Measurements from ENCODE around the gene SEMA5A. TPM values are rescaled to one million over a fixed set of nuclear protein-coding genes. Genes with fewer than 3 reads are reported as not detected.
A peak's percentile ranks its signal among the peaks of the same experiment; 100 is the strongest.

The SEMA5A gene
- total RNA-seq, 1 experiment from 2014 or later: 15.9 TPM

DNA sequence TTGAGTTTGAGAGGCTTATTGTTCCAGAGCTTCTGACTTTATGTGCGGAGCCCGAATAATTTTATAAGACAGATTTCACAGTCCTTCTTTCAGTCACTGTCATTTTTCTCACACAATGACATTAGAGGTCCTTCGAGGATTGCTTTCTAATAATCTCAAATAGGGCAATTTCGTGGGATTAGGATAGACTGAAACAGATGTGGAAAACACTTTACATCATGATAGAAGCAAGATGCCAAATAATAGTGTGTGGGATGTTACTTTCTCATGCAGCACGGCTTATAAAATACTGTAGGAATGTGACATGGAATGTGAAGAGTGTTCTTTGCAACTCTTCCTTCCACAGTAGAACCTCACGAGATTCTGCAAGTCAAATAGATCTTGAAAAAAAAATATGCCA lies 451.3 kb downstream of the SEMA5A start:
- Histone ChIP-seq H3K9me3 (replicated peaks) (no peaks in the 10 kb centered on the region), H3K4me3 (no peak overlapping the region), H3K27me3 (replicated peaks) (no peaks in the 10 kb centered on the region), H3K27ac (no peak overlapping the region), H3K4me1 (replicated peaks) (no peaks in the 10 kb centered on the region), H3K36me3 (no peaks in the 10 kb centered on the region)
- DNase-seq (ENCODE audit: low read depth in 1 of 2, low spot score in 2 of 2): no peak

DNA sequence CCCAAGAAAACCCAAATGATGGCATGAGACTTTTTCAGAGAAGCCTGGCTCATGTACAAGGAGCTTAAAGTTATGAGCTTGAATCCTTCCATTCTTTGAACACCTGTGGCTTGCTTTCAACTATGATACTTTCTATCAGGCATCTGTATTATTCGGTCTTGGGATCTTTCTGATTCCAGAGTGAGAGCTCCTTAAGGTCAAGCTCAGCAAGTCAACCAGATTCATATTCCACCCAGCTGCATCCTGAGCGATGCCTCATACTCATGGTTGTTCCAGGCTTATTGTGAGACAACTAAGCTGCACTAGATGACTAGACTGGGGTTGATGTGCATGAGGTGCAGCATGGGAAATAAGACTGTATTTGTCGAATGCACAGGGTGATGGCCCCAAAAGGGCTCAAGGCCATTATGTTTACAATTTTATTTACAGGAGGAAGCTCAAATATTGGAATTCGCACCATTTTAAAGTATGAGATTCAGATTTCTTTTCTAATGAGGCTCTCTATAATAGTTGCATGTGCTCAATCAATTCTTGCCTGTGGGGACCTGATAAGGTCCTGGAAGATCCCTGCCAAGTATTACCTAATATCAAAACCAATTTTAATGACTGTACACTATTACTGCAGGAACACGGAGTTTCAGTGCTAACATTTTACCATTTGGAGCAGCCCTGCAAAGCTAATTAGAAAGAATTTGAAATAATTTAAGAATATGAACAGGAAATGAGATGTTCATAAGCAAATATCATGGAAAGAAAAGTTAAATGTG lies 453.8 kb downstream of the SEMA5A start:
- Histone ChIP-seq H3K9me3 (replicated peaks) (no peaks in the 10 kb centered on the region), H3K27me3 (replicated peaks) (no peaks in the 10 kb centered on the region), H3K27ac (no peak overlapping the region), H3K36me3 (no peaks in the 10 kb centered on the region), H3K4me1 (replicated peaks) (no peaks in the 10 kb centered on the region), H3K4me3 (no peak overlapping the region)
- DNase-seq (ENCODE audit: low read depth in 1 of 2, low spot score in 2 of 2): no peak

DNA sequence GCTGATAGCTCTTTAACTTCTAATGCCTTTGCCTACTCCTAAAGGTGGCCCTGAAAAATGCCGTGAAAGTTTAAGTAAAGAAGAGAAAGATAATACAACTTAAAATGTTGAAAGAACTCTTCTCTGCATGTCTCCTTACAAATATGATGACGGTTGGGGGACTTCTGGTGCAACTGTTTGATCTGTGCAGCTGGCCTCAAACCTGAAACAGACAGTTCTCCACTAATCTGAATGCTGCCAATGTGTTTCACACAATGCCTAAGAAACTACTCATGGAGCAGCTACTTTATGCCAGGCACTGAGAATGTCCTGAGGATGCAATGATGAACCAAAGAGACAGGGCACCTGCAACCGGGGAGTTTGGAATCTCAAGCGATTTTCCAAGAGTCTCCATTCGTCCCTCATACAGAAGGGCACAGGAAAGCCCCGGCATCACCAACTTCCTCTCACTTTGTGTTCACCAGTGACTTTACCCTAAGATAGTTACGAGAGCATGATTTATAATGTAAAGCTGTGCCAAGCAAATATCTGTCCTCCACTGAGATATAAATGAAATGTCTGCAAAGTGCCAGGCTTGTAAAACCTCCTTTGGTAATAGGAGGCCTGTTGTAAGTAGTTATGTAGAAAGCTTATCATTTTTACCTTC lies 455.4 kb downstream of the SEMA5A start:
- no peaks in the 10 kb centered on the region for H3K9me3 ChIP-seq (replicated peaks)
- H3K27me3 ChIP-seq (replicated peaks): no peaks in the 10 kb centered on the region
- H3K36me3 ChIP-seq: no peaks in the 10 kb centered on the region
- no peak for DNase-seq (ENCODE audit: low read depth in 1 of 2, low spot score in 2 of 2)
- no peak overlapping the region for H3K4me3 ChIP-seq
- no peaks in the 10 kb centered on the region for H3K4me1 ChIP-seq (replicated peaks)
- no peak overlapping the region for H3K27ac ChIP-seq

DNA sequence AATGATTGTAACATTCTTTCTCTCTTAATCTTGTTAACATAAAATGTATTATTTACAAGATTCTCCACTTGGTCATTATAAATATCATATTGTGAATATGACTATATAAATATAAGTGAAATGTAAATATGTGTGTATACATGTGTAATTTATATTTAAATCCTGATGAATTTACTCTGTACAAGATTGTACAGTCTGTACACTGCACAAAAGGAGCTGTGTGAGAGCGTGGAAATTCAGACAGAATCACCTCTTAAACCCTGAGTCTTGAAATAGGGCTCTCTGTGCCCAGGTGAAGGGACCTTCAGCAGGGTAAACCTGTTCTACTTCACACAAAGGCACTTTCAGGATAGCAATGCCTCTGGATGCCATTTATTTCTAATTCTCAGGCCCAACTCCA lies 456.0 kb downstream of the SEMA5A start:
- H3K36me3 ChIP-seq: no peaks in the 10 kb centered on the region
- no peaks in the 10 kb centered on the region for H3K27me3 ChIP-seq (replicated peaks)

DNA sequence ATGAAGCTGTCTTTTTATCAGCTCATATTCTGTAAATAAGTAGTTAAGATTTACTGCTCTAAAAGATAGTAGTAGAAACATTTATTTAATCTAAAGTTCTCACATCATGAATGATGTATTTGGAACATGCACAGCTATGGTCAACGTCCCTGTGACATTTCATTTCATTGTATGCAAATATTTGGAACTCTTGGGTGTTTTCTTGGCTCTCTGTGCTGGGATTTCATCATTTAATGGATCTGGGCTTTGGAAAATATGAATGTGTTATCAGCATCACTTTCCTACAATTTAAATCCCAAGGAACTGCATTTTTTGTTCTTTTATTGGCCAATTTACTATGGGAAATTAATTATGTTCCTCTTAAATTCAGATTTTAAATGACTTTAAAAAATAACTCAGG lies 462.9 kb downstream of the SEMA5A start:
- DNase-seq (ENCODE audit: low read depth in 1 of 2, low spot score in 2 of 2): no peak
- Histone ChIP-seq H3K27ac (no peak overlapping the region), H3K9me3 (replicated peaks) (no peaks in the 10 kb centered on the region), H3K27me3 (replicated peaks) (no peaks in the 10 kb centered on the region), H3K36me3 (no peaks in the 10 kb centered on the region), H3K4me3 (no peak overlapping the region), H3K4me1 (replicated peaks) (no peaks in the 10 kb centered on the region)

More for the DNA sequence above, 456.0 kb downstream of the SEMA5A start:
- H3K9me3 ChIP-seq (replicated peaks): no peaks in the 10 kb centered on the region
- no peaks in the 10 kb centered on the region for H3K4me1 ChIP-seq (replicated peaks)
- H3K4me3 ChIP-seq: no peak overlapping the region
- DNase-seq (ENCODE audit: low read depth in 1 of 2, low spot score in 2 of 2): no peak
- H3K27ac ChIP-seq: no peak overlapping the region

DNA sequence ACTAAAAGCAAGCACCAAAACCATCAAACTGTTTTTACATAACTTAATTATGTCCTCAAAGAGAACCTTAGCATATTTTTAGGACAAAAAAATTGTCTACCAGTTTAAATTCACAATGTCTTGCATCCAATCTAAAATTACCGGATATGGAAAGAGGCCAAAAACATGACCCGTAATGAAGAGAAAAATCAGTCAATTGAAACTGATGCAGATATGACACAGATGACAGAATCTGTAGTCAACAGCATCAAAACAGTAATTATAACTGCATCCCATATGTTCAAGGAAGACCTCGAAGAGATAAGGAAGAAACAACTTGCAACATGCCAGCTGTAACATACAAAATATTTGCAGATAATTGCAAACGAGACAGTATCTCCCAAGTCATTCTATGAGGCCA lies 473.2 kb downstream of the SEMA5A start:
- H3K4me1 ChIP-seq (replicated peaks): peaks cover 11% of the 10 kb centered on the region
- DNase-seq (ENCODE audit: low read depth in 1 of 2, low spot score in 2 of 2): no peak
- H3K9me3 ChIP-seq (replicated peaks): no peaks in the 10 kb centered on the region
- no peaks in the 10 kb centered on the region for H3K27me3 ChIP-seq (replicated peaks)
- no peak overlapping the region for H3K4me3 ChIP-seq
- no peak overlapping the region for H3K27ac ChIP-seq
- no peaks in the 10 kb centered on the region for H3K36me3 ChIP-seq

DNA sequence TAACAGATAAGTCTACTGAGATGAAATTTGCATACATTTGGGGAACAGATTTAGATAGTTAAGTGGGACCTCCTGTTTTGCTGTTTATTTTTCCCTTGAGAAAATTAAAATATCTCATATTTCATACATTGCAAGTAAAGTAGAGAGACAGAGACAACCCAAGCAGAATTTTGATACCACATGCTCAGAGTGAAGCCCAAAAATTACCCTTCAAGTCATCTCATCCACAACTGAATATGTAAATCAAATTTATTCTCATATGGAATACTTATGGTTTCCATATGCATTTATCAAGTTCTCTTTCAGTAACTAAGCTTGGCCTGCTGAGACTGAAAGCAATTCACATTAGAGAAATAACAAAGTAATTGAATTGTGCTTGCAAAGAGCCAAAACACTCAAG lies 474.4 kb downstream of the SEMA5A start:
- Histone ChIP-seq H3K4me3 (no peak overlapping the region), H3K4me1 (replicated peaks) (peaks cover 11% of the 10 kb centered on the region), H3K36me3 (no peaks in the 10 kb centered on the region), H3K9me3 (replicated peaks) (no peaks in the 10 kb centered on the region), H3K27ac (no peak overlapping the region), H3K27me3 (replicated peaks) (no peaks in the 10 kb centered on the region)
- no peak for DNase-seq (ENCODE audit: low read depth in 1 of 2, low spot score in 2 of 2)

DNA sequence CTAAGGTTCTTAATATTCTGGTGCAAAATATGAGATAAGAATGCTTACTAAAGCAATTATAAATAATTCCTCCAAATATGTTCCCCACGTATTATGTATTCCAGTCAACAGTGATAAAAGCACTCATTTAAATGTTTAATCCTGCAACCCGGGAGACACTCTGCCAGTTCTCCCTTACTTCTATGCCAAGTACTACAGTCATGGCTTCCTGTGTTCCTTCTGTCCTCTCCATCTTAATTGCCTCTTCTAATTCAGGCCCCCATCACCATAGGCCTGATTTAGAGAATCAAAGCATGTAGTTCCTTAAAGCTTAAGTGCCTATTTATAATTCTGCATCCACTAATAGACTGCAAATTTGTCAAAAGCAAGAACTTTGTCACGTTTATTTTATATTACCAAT lies 474.8 kb downstream of the SEMA5A start:
- Histone ChIP-seq H3K27me3 (replicated peaks) (no peaks in the 10 kb centered on the region), H3K4me3 (no peak overlapping the region), H3K27ac (no peak overlapping the region), H3K4me1 (replicated peaks) (peaks cover 11% of the 10 kb centered on the region), H3K36me3 (0 out of 2 replicates have a peak, but pooled peaks cover 2% of the 10 kb centered on the region), H3K9me3 (replicated peaks) (no peaks in the 10 kb centered on the region)
- DNase-seq (ENCODE audit: low read depth in 1 of 2, low spot score in 2 of 2): no peak

DNA sequence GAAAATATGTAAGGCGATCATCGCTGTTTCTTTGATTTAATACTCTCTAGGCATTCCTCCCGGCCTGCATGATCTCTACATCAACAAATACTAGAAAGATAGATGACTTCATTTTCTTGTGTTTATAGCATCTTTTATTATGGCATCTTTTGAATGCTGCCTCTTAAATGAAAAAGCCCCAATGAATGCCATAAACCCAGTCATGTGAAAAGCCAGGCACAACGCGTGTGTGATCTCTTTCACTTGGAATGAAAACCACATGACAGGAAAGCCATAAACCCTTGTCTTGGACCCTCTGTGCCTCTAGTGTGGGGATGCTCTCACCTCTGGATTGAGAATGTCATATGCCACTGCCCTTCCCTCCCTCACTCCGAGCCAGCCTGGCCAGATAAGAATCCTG lies 476.2 kb downstream of the SEMA5A start:
- Histone ChIP-seq H3K27ac (peak overlapping the region; percentile 46), H3K27me3 (replicated peaks) (no peaks in the 10 kb centered on the region), H3K4me3 (no peak overlapping the region), H3K4me1 (replicated peaks) (peaks cover 11% of the 10 kb centered on the region), H3K36me3 (0 out of 2 replicates have a peak, but pooled peaks cover 3% of the 10 kb centered on the region), H3K9me3 (replicated peaks) (no peaks in the 10 kb centered on the region)
- DNase-seq (ENCODE audit: low read depth in 1 of 2, low spot score in 2 of 2): peak; percentile 64 to 76

DNA sequence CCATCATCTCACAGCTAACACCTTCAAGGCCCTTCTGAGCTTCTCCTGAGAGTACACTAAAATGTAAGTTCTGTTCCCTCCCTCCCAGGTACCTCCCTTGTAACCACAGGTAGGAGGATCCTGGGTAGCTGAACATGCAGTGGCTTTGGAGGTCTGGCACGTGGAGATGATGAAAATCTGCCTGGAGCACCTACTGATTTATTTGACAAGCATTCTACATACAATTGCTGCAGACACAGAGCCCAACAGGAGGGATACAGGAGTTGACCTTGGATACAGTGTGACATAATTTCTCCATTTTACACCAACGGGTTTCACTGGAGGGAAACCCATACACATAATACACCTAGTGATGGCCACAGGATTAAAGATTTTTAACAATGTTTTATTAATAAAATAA lies 478.7 kb downstream of the SEMA5A start:
- H3K36me3 ChIP-seq: peaks cover 3% of the 10 kb centered on the region; the same call in 1 of the 2 replicates
- no peak overlapping the region for H3K4me3 ChIP-seq
- H3K27me3 ChIP-seq (replicated peaks): no peaks in the 10 kb centered on the region
- H3K9me3 ChIP-seq (replicated peaks): no peaks in the 10 kb centered on the region
- DNase-seq (ENCODE audit: low read depth in 1 of 2, low spot score in 2 of 2): no peak
- H3K27ac ChIP-seq: no peak overlapping the region
- H3K4me1 ChIP-seq (replicated peaks): peaks cover 11% of the 10 kb centered on the region

DNA sequence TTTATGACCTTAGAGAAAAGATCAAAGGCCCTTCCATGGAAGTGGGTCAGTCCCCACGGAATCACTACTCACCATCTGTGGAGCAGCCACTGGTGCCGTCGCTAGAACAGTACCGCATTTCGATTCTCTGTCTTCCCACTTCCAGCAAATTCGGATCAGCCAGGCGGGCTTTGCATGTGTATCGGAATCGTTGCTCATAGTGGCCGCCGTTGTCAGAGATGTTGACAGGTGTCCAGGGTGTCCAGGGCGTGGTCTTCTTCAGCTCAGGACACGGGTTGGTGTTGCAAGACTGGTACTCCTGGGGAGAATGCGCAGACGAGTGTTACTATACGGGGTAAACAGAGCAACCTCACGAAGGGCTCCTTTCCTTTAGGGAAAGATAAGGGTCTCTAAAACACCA lies 479.5 kb downstream of the SEMA5A start:
- DNase-seq (ENCODE audit: low read depth in 1 of 2, low spot score in 2 of 2): no peak
- Histone ChIP-seq H3K27ac (no peak overlapping the region), H3K9me3 (replicated peaks) (no peaks in the 10 kb centered on the region), H3K27me3 (replicated peaks) (no peaks in the 10 kb centered on the region), H3K36me3 (peaks cover 3% of the 10 kb centered on the region; the same call in 1 of the 2 replicates), H3K4me1 (replicated peaks) (peaks cover 11% of the 10 kb centered on the region), H3K4me3 (no peak overlapping the region)

DNA sequence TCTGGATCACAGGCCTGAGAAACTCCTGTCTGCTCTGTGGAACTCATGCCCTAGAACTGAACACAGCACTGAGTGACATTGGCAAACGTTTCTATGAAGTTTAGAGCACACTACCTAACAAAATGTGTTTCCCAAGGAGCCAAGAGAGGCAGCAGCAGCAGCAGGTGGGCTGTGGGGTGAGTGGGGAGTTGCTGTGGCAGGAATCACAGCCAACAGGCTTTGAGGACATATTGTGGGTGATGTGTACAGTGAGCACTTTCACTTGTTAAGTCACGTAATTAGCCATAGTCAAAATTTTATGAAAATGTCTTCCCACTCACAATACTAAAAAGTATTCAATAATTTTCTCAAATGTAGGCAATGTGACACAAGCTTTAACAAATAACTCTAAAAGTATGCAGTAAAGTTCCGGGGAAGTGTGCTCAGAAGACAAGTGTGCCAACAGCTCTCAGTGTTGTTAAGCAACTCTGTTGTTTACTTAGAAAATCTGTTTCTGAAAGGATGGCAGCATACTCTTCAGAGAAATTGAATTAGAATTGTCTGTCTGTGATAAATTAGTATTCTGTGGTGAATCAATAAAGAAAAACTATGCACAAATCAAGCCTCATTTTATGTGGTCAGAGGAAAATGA lies 482.1 kb downstream of the SEMA5A start:
- Histone ChIP-seq H3K36me3 (peaks cover 3% of the 10 kb centered on the region; the same call in 1 of the 2 replicates), H3K9me3 (replicated peaks) (no peaks in the 10 kb centered on the region), H3K4me1 (replicated peaks) (peaks cover 15% of the 10 kb centered on the region), H3K27ac (no peak overlapping the region), H3K4me3 (no peak overlapping the region), H3K27me3 (replicated peaks) (no peaks in the 10 kb centered on the region)
- no peak for DNase-seq (ENCODE audit: low read depth in 1 of 2, low spot score in 2 of 2)

DNA sequence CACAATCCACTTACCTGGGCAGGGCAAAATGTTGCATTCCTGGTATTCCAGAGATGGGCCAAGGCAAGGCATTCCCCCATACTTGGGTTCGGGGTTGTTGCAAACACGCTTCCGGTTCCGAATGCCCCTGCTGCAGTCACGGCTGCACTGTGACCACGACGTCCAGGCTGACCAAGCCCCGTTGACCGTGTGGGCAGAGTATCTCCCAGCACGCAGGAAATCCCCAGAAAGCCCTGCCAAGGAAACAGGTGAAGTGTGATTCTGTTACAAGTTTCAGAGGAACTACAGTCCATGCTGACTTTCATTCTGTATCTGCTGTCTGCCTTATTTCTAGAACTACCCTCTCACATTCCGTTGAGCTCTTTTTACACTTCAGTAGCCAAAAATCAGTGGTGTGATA lies 483.0 kb downstream of the SEMA5A start:
- no peak overlapping the region for H3K4me3 ChIP-seq
- H3K36me3 ChIP-seq: peaks cover 3% of the 10 kb centered on the region; the same call in 1 of the 2 replicates
- no peak for DNase-seq (ENCODE audit: low read depth in 1 of 2, low spot score in 2 of 2)
- H3K27me3 ChIP-seq (replicated peaks): no peaks in the 10 kb centered on the region
- peaks cover 17% of the 10 kb centered on the region for H3K4me1 ChIP-seq (replicated peaks)
- no peak overlapping the region for H3K27ac ChIP-seq
- no peaks in the 10 kb centered on the region for H3K9me3 ChIP-seq (replicated peaks)
